Muscle of leg (tissue), 11 donors: ENCODE data around the gene ZRANB1. TPM values are rescaled to one million over a fixed set of nuclear protein-coding genes. Genes with fewer than 3 reads are reported as not detected.
A peak's percentile ranks its signal among the peaks of the same experiment; 100 is the strongest.

Experiments
- DNase-seq: peaks from one replicate; pipeline ENCODE4 v3.0.0; 2013
- H3K27ac ChIP-seq: one replicate; pipeline ENCODE4 v1.5.1; 2013; ENCODE audit warnings: mild to moderate bottlenecking, low read length, control low read depth
- H3K27me3 ChIP-seq: one replicate; pipeline ENCODE4 v1.6.1; 2013; ENCODE audit warnings: low read length; ENCODE audit not compliant: control insufficient read depth, insufficient read depth
- H3K36me3 ChIP-seq: one replicate; pipeline ENCODE4 v1.6.1; 2013; ENCODE audit warnings: low read length; ENCODE audit not compliant: control insufficient read depth, insufficient read depth
- H3K4me1 ChIP-seq: one replicate; pipeline ENCODE4 v1.6.1; 2013; ENCODE audit warnings: low read length; ENCODE audit not compliant: control insufficient read depth, insufficient read depth
- H3K4me3 ChIP-seq: one replicate; pipeline ENCODE4 v1.5.1; 2013; ENCODE audit warnings: low read length, control low read depth
- H3K9me3 ChIP-seq: replicated peaks from 2 replicates; pipeline ENCODE4 v1.6.1; 2013; ENCODE audit warnings: low read depth, low read length; ENCODE audit not compliant: control insufficient read depth
- WGBS: methylation state at CpG from one replicate; pipeline ENCODE4 v1.1.5; 2013; ENCODE audit warnings: missing lambda C conversion rate; ENCODE audit not compliant: insufficient coverage; 5-methylcytosine and 5-hydroxymethylcytosine counted together
- polyA plus RNA-seq, 8 donors: library from polyadenylated mRNA; unstranded; fragments of 120-200 nt; gene quantifications; one replicate each; pipeline versions ENCODE4 v1.2.1 to v1.2.3, GENCODE V29; 2013; ENCODE audit warnings: inconsistent platforms in 1 of 8, low replicate concordance in 1 of 8; ENCODE audit not compliant: insufficient read length in 8 of 8, insufficient read depth in 1 of 8
- total RNA-seq: library from RNA; stranded (reverse); fragments of 120-200 nt; gene quantifications from one replicate; pipeline ENCODE4 v1.2.4, GENCODE V29; 2013

Gene ZRANB1
- total and polyA plus RNA-seq, 9 donors: 15.2 to 24.7 (median 18.7) TPM

DNA sequence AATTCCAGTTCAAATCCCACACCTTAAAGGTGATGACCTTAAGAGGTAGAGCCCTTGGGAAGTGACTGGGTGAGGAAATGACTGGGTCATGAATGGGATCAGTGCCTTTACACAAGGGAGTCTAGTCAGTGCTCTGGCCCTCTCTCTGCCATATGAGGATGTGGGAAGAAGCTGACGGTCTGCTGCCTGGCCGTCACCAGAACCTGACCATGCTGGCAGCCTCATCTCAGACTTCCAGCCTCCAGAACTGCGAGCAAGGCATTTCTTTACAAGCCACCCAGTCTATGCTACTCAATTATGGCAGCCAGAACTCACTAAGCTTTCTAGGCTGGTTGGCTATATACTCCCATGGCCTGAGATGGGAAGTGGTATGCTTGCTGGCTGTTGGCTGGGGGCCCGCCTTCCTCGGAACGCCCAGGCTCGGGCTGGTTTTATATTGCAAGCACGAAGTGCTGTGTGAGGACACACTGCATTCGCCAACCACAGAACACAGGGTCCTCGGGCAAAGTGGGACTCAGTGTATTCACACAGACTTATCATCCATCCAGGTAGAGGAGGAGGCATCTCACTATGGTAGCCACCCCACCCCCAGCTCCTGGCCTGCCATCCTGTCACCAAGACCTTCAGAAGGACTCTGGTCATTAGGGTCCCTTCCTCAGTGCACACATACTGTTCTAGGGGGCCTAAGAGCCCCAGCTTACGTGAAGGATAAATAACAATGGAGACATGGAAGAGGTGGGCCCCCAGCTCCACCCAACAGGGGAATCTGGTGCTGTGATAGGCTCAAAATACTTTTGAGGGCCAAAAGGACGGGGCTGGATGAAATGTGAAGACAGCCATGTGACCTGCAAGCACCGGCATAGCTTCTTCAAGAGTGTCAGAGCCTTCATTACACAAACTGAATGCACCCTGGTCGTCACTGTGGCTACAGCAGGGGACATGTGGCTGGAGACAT lies 49.0 kb downstream of the ZRANB1 start:
- no peak overlapping the region for H3K27ac ChIP-seq
- no peaks in the 10 kb centered on the region for H3K27me3 ChIP-seq
- no peaks in the 10 kb centered on the region for H3K9me3 ChIP-seq
- H3K36me3 ChIP-seq: peaks cover 72% of the 10 kb centered on the region
- 86% methylated on average over 9 of the region's 14 CpGs for WGBS
- DNase-seq: no peak
- no peaks in the 10 kb centered on the region for H3K4me1 ChIP-seq
- no peak overlapping the region for H3K4me3 ChIP-seq

- H3K4me3 ChIP-seq: no peak overlapping the region
- DNase-seq: no peak
- H3K9me3 ChIP-seq: no peaks in the 10 kb centered on the region
- H3K27me3 ChIP-seq: no peaks in the 10 kb centered on the region
- no CpG with 5 or more reads among the region's 4 CpGs for WGBS
- H3K27ac ChIP-seq: no peak overlapping the region
- H3K36me3 ChIP-seq: peaks cover 79% of the 10 kb centered on the region
- no peaks in the 10 kb centered on the region for H3K4me1 ChIP-seq
Observed at GRCh38 chr10:124991835-124992234, 49.9 kb downstream of the ZRANB1 start.

DNA sequence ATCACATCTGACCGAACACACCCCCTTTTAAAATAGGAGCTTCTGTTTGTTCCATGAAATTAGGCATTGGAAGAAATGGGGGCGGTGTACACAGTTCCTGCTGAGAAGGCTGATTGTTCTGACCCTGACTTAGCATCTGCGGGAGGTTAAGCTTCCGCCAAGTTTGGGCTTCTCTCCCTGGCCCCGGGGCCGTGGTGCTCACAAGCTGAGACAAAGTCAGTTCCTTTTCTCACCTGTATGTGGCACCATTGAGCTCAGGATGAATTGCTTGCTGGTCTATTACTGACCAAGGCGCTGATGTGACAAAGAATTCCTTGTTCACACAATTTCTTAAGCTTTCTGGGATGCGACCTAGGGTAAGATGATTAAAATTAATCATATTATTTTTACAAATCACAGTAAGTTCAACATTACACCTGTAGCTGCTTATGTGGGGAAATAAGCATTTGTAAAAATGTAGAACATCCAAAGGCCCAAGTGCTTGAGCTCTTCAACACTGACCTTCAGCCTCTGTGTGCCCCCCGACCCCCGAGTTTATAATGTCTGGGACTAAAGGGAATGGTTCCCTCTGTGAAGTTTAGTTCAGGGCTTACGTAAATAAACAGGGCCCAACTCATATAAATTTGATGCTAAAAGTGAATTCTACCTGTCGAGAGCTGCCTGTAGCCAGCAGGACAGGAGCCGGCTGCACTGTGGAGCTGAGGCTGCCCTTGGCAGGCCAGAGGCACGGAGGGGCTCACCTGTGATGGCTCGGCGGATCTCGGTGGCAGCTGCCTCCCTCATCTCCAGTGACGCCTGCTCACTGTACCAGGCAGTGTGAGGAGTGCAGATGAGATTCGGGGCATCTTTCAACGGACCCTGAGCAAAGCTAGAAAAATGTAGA lies 50.8 kb downstream of the ZRANB1 start:
- Histone ChIP-seq H3K36me3 (peaks cover 81% of the 10 kb centered on the region), H3K27me3 (no peaks in the 10 kb centered on the region), H3K9me3 (no peaks in the 10 kb centered on the region), H3K27ac (no peak overlapping the region), H3K4me3 (no peak overlapping the region), H3K4me1 (no peaks in the 10 kb centered on the region)
- DNase-seq: peak; percentile 88
- WGBS: 71% methylated on average over 13 of the region's 20 CpGs

DNA sequence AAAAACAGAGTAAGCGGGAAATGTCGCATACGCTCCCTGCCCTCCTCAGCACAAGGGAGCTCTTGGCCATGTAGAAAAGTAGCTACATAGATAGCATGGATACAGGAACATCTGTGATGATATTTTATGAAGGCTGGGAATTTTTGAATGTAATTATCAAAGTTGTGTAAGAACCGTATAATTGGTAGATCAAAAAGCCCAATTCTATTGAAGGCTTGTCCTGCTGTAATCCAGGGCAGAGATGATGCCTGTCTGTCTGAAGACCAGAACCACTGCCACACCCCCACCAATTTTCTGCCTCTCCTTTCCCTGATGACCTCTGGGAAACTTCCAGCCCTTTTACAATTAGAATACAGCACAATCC lies 51.4 kb downstream of the ZRANB1 start:
- Histone ChIP-seq H3K4me1 (peaks cover 1% of the 10 kb centered on the region), H3K36me3 (peaks cover 85% of the 10 kb centered on the region), H3K9me3 (no peaks in the 10 kb centered on the region), H3K27ac (no peak overlapping the region), H3K4me3 (no peak overlapping the region), H3K27me3 (no peaks in the 10 kb centered on the region)
- no peak for DNase-seq
- WGBS: 100% methylated on average over 1 of the region's 4 CpGs

DNA sequence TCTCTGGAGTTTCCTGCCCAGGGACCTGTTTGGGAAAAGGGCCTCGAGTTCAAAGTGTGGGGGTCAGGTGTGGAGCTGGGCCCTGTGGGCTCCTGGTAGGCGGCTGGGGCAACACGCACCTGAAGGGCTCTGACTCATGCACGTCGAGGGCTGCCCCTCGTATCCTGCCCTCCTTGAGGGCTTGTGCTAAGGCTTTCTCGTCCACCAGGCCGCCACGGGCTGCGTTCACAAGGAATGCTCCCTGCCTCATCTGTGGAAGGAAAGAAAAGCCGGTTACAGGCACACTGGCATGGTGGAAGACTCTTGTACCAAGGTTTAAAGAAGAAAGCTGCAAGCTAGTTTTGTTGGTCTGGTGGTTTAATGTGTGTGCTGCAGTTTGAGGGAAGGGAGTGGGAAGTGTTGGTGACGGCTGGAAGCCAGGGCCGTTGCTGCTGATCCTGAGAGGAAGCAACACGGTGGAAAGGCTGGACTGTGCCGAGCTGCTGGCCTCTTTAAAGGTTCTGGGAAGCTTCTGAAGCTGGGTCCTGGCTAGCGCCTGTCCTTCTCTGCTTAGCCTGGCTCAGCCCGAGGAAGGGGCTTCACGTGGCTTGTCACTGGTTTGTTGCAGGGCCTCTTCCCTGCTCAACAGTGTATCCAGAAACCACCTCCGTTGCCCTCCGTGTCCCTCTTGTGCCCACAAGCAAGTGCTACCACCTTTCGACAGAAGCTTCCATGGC lies 52.0 kb downstream of the ZRANB1 start:
- DNase-seq: no peak
- Histone ChIP-seq H3K36me3 (peaks cover 88% of the 10 kb centered on the region), H3K4me1 (peaks cover 7% of the 10 kb centered on the region), H3K9me3 (no peaks in the 10 kb centered on the region), H3K4me3 (no peak overlapping the region), H3K27me3 (no peaks in the 10 kb centered on the region), H3K27ac (no peak overlapping the region)
- 83% methylated on average over 19 of the region's 21 CpGs for whole genome bisulfite sequencing

DNA sequence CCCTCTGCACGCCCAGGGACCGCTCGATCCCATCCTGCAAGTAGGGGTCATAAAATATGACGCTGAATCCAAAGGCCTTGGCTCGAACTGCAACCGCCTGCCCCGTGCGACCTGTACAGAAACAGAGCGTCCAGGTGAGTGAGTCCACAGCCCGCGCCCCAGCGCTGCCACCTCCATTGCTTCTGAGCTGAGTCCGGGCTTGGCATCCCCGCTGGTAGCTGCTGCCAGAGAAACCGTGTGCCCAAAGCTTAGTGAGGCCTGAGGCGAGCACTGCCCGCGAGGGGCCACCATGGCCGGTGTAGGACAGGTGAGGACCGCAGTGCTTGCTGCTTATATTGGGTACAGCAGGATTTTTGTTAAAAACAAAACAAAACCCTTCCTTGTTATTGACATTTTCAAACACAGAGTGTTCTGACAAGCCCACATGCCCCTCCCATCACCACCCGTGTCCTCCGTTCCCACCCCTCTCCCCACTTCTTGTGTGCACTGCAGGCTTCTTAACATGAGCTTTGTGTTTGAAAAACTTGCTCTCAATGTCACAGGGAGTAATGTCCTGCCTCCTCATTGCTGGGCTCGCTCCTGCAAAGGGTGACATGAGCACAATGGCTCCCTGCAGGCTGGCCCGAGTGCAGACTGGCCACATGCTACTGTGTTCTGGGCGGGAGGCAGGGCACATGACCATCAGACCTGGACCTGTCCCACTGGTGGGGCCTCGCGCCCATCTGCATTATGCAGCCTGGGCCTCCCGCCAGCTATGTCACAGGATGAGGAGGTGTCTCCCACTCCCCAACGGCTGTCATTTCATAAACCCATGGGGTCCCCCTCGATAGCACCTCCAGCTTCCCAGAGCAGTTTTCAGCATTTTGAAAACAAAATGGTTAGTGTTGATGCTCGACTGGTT lies 52.9 kb downstream of the ZRANB1 start:
- Histone ChIP-seq H3K36me3 (peaks cover 87% of the 10 kb centered on the region), H3K4me3 (no peak overlapping the region), H3K27ac (no peak overlapping the region), H3K27me3 (no peaks in the 10 kb centered on the region), H3K9me3 (no peaks in the 10 kb centered on the region), H3K4me1 (peaks cover 16% of the 10 kb centered on the region)
- WGBS: 86% methylated on average over 23 of the region's 31 CpGs
- no peak for DNase-seq

DNA sequence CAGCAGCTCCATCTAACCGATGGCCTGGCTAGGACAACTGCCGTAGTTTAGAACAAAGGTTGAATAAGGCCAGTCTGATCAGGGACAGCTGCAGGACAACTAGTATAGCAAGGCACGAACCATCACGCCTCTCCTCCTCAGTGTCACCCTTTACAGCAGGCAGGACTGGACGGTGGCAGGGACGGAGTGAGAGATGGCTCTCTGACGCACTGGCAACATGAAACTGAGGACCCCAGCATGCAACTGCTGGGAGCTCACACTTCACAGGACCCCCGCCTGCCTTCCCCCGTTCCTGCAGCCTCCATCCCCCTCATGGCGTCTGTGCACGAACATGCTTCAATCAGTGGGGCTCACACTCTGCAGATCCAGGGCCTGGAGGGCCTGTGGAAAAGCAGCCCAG lies 53.7 kb downstream of the ZRANB1 start:
- Histone ChIP-seq H3K27me3 (no peaks in the 10 kb centered on the region), H3K4me3 (no peak overlapping the region), H3K9me3 (no peaks in the 10 kb centered on the region), H3K4me1 (peaks cover 24% of the 10 kb centered on the region), H3K27ac (no peak overlapping the region), H3K36me3 (peaks cover 92% of the 10 kb centered on the region)
- WGBS: 87% methylated on average over 11 of the region's 11 CpGs
- DNase-seq: no peak

DNA sequence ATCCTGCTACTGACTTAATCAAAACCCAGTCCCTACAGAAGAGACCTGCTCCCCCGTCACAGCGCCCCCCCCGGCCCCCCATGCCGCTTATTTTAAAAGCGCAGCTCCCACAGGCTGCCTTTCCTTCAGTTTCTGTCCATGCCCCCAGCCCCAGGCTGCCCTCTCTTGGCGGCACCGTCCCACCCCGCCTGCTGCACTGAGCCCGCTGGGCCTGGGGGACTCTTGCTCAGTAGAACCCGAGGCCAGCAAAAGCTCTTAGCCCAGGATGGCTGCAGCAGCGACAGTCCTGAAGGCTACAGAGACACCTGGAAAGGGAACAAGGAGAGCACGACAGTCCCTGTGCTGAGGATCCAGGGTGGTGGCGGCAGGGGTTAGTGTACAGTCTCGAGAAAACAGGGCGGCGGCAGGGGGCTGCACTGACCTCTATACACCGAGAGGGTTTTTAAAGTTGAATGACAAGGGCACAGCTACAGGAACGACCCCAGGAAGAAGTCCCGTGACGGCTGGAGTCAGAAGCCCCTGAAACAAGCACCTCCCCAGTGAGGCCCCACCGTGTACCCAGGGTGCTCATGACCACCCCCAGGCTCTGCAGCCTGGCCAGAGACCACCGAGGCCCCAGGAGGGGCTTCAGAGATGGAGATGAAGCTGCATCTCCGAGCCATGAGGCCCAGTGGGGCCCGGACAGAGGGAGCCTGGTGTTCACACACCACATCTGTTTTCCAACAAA lies 54.4 kb downstream of the ZRANB1 start:
- H3K27ac ChIP-seq: no peak overlapping the region
- H3K4me1 ChIP-seq: peaks cover 31% of the 10 kb centered on the region
- 84% methylated on average over 23 of the region's 24 CpGs for WGBS
- H3K4me3 ChIP-seq: no peak overlapping the region
- H3K36me3 ChIP-seq: peaks cover 91% of the 10 kb centered on the region
- DNase-seq: no peak
- H3K9me3 ChIP-seq: no peaks in the 10 kb centered on the region
- H3K27me3 ChIP-seq: no peaks in the 10 kb centered on the region

GRCh38 chr10:124996854-124997215 lies 54.9 kb downstream of the ZRANB1 start:
- Histone ChIP-seq H3K36me3 (peaks cover 92% of the 10 kb centered on the region), H3K4me3 (no peak overlapping the region), H3K27me3 (no peaks in the 10 kb centered on the region), H3K27ac (no peak overlapping the region), H3K4me1 (peaks cover 37% of the 10 kb centered on the region), H3K9me3 (no peaks in the 10 kb centered on the region)
- peak; percentile 0 for DNase-seq
- WGBS: 90% methylated on average over 12 of the region's 17 CpGs
